H9 (cell line): ENCODE data around the gene TCP11L1. TPM values are rescaled to one million over a fixed set of nuclear protein-coding genes. Genes with fewer than 3 reads are reported as not detected.
"Not testable (repeated sequence)": the region's sequence is repeated elsewhere in the genome, so short reads cannot be mapped to it uniquely, and the experiment has no call there.

Source experiments
- DNase-seq: peaks from one replicate; pipeline ENCODE4 v3.0.0-alpha.2; 2017
- H2AFZ ChIP-seq: one replicate; pipeline ENCODE4 v1.6.1; 2013; ENCODE audit warnings: mild to moderate bottlenecking, low read length, control low read depth, moderate library complexity
- H2AK5ac ChIP-seq: 2 replicates; pipeline ENCODE4 v1.6.1; 2013; ENCODE audit warnings: low read length, control low read depth, mixed read lengths; ENCODE audit not compliant: insufficient read length
- H2BK120ac ChIP-seq: one replicate; pipeline ENCODE4 v1.6.1; 2013; ENCODE audit warnings: low read depth, mild to moderate bottlenecking, low read length, control low read depth, inconsistent platforms; ENCODE audit not compliant: poor library complexity, severe bottlenecking
- H2BK12ac ChIP-seq: 2 replicates; pipeline ENCODE4 v1.6.1; 2013; ENCODE audit warnings: low read length, control low read depth, mixed read lengths, low read depth; ENCODE audit not compliant: insufficient read length
- H2BK15ac ChIP-seq: 2 replicates; pipeline ENCODE4 v1.6.1; 2013; ENCODE audit warnings: low read depth, low read length, control low read depth
- H2BK20ac ChIP-seq: one replicate; pipeline ENCODE4 v1.6.1; 2013; ENCODE audit warnings: low read depth, mild to moderate bottlenecking, low read length, control low read depth, inconsistent platforms; ENCODE audit not compliant: poor library complexity, severe bottlenecking
- H2BK5ac ChIP-seq: 2 replicates; pipeline ENCODE4 v1.6.1; 2013; ENCODE audit warnings: low read length, control low read depth, mixed read lengths; ENCODE audit not compliant: insufficient read length
- H3K14ac ChIP-seq: 2 replicates; pipeline ENCODE4 v1.6.1; 2013; ENCODE audit warnings: low read length, control low read depth; ENCODE audit not compliant: insufficient read depth
- H3K18ac ChIP-seq: 2 replicates; pipeline ENCODE4 v1.6.1; 2013; ENCODE audit warnings: low read depth, mild to moderate bottlenecking, mixed read lengths, low read length, control low read depth; ENCODE audit not compliant: insufficient read length
- H3K23ac ChIP-seq: 2 replicates; pipeline ENCODE4 v1.6.1; 2013; ENCODE audit warnings: low read length, control low read depth, mixed read lengths, low read depth; ENCODE audit not compliant: insufficient read length
- H3K23me2 ChIP-seq: 2 replicates; pipeline ENCODE4 v1.6.1; 2013; ENCODE audit warnings: low read depth, mild to moderate bottlenecking, mixed read lengths, low read length, control low read depth; ENCODE audit not compliant: insufficient read length, poor library complexity, severe bottlenecking
- H3K27ac ChIP-seq: 2 replicates; pipeline ENCODE4 v1.5.1; 2013; ENCODE audit warnings: low read length, control low read depth, mixed read lengths, low read depth; ENCODE audit not compliant: insufficient read length
- H3K27me3 ChIP-seq: 2 replicates; pipeline ENCODE4 v1.6.1; 2013; ENCODE audit warnings: low read length, control low read depth, inconsistent platforms; ENCODE audit not compliant: insufficient read depth
- H3K4ac ChIP-seq: 2 replicates; pipeline ENCODE4 v1.6.1; 2013; ENCODE audit warnings: low read depth, mild to moderate bottlenecking, control low read depth, inconsistent platforms, low read length, moderate library complexity
- H3K4me1 ChIP-seq: 2 replicates; pipeline ENCODE4 v1.6.1; 2013; ENCODE audit warnings: low read length, control low read depth, inconsistent platforms; ENCODE audit not compliant: insufficient read depth
- H3K4me2 ChIP-seq: 2 replicates; pipeline ENCODE4 v1.6.1; 2013; ENCODE audit warnings: low read length, control low read depth, mixed read lengths; ENCODE audit not compliant: insufficient read length, insufficient read depth
- H3K56ac ChIP-seq: 2 replicates; pipeline ENCODE4 v1.6.1; 2013; ENCODE audit warnings: low read depth, mild to moderate bottlenecking, mixed read lengths, low read length, control low read depth; ENCODE audit not compliant: insufficient read length
- H3K79me1 ChIP-seq: 2 replicates; pipeline ENCODE4 v1.6.1; 2013; ENCODE audit warnings: low read depth, mild to moderate bottlenecking, moderate library complexity, low read length, control low read depth, inconsistent platforms; ENCODE audit not compliant: insufficient read depth, poor library complexity, severe bottlenecking
- H3K79me2 ChIP-seq: 2 replicates; pipeline ENCODE4 v1.6.1; 2013; ENCODE audit warnings: low read length, control low read depth, inconsistent platforms; ENCODE audit not compliant: insufficient read depth
- H3K9ac ChIP-seq: 2 replicates; pipeline ENCODE4 v1.6.1; 2013; ENCODE audit warnings: low read length, control low read depth, mixed read lengths; ENCODE audit not compliant: insufficient read length; ENCODE audit errors: extremely low read depth
- H3K9me3 ChIP-seq: one replicate; pipeline ENCODE4 v1.6.1; 2013; ENCODE audit warnings: low read depth, low read length, inconsistent platforms; ENCODE audit not compliant: control insufficient read depth
- H3T11ph ChIP-seq: one replicate; pipeline ENCODE4 v1.6.1; 2013; ENCODE audit warnings: mild to moderate bottlenecking, low read length, control low read depth, inconsistent platforms
- H4K20me1 ChIP-seq: one replicate; pipeline ENCODE4 v1.6.1; 2013; ENCODE audit not compliant: control insufficient read depth, insufficient read length, insufficient read depth
- H4K5ac ChIP-seq: 2 replicates; pipeline ENCODE4 v1.6.1; 2013; ENCODE audit warnings: low read depth, mild to moderate bottlenecking, mixed read lengths, low read length, control low read depth; ENCODE audit not compliant: insufficient read length
- H4K8ac ChIP-seq: replicated peaks from 2 replicates; pipeline ENCODE4 v1.6.1; 2013; ENCODE audit warnings: low read length, control low read depth, mixed read lengths, low read depth; ENCODE audit not compliant: insufficient read length
- H4K91ac ChIP-seq: 2 replicates; pipeline ENCODE4 v1.6.1; 2013; ENCODE audit warnings: low read depth, mild to moderate bottlenecking, moderate library complexity, mixed read lengths, low read length, control low read depth; ENCODE audit not compliant: insufficient read length
- H3K27ac Mint-ChIP-seq, 3 experiments: 2 replicates in 2 of 3; 3 replicates in 1 of 3; pipeline ENCODE4 v1.8.0; 2020 to 2021; ENCODE audit warnings: mixed read lengths in 3 of 3, mild to moderate bottlenecking in 1 of 3, moderate library complexity in 1 of 3
- H3K27me3 Mint-ChIP-seq: 2 replicates; pipeline ENCODE4 v1.8.0; 2021; ENCODE audit warnings: low read depth, mild to moderate bottlenecking, moderate library complexity, mixed read lengths
- H3K36me3 Mint-ChIP-seq, 3 experiments: 2 replicates in 2 of 3; 3 replicates in 1 of 3; pipeline ENCODE4 v1.8.0; 2020 to 2021; ENCODE audit warnings: low read depth in 3 of 3, mixed read lengths in 3 of 3; ENCODE audit not compliant: insufficient read depth in 1 of 3
- H3K4me1 Mint-ChIP-seq, 2 experiments: 2 replicates each; pipeline ENCODE4 v1.8.0; 2020; ENCODE audit warnings: mixed read lengths in 2 of 2
- H3K4me3 Mint-ChIP-seq, 2 experiments: 2 replicates in 1 of 2; 3 replicates in 1 of 2; pipeline ENCODE4 v1.8.0; 2020 to 2021; ENCODE audit warnings: mild to moderate bottlenecking in 2 of 2, mixed read lengths in 2 of 2, moderate library complexity in 1 of 2
- H3K9me3 Mint-ChIP-seq, 2 experiments: 2 replicates in 1 of 2; 3 replicates in 1 of 2; pipeline ENCODE4 v1.8.0; 2020; ENCODE audit warnings: mild to moderate bottlenecking in 2 of 2, mixed read lengths in 2 of 2, moderate library complexity in 1 of 2
- CTCF ChIP-seq: fragments of 200-600 bp; sonication (generic); conservative IDR thresholded peaks from 3 replicates; pipeline ENCODE4 v1.8.0; 2021; ENCODE audit warnings: antibody characterized with exemption, mild to moderate bottlenecking
- WGBS: extraction: QIAGEN DNeasy Blood & Tissue Kit; methylation state at CpG from one replicate; pipeline ENCODE4 v1.1.7; 2013; ENCODE audit warnings: missing lambda C conversion rate, low lambda C conversion rate, mixed read lengths; ENCODE audit not compliant: insufficient read length; ENCODE audit errors: extremely low coverage; 5-methylcytosine and 5-hydroxymethylcytosine counted together
- total RNA-seq: library from RNA; stranded (reverse); gene quantifications from 2 replicates; pipeline ENCODE4 v1.2.1, GENCODE V29; 2021

The TCP11L1 gene
- total RNA-seq, 1 experiment from 2014 or later = 20.3 TPM

DNA sequence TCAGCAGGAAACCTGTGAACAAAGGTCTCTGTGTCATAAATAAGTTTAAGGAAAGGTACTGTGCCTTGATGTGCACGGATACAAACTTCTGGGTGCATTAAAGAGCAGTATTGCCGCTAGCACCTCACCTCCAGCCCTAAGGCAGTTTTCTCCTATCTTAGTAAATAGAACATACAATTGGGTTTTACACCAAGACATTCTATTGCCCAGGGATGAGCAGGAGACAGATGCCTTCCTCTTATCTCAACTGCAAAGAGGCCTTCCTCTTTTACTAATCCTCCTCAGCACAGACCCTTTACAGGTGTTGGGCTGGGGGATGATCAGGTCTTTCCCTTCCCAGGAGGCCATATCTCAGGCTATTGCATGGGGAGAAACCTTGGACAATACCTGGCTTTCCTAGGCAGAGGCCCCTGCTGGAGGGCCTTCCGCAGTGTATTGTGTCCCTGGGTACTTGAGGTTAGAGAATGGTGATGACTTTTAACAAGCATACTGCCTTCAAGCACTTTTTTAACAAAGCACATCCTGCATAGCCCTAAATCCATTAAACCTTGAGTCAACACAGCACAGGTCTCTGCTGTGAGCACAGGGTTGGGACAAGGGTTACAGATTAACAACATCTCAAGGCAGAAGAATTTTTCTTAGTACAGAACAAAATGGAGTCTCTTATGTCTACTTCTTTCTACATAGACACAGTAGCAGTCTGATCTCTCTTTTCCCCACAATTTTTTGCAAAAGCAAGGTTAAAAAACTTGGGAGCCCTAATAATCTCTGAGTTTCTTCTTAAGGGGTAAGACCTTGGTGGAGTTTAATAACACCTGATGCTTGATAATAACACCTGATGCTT lies 10.4 kb downstream of the TCP11L1 start:
- Mint-ChIP-seq H3K4me1 (peaks cover 14 to 18% of the 10 kb centered on the region in 2 experiments), H3K27ac (peak overlapping the region in 1 of 3 experiments; percentile 88; a peak in 3 of 7 replicates), H3K36me3 (peaks cover 34 to 39% (median 37%) of the 10 kb centered on the region in 3 experiments)
- DNase-seq = peak; percentile 65
- H4K91ac ChIP-seq, H3K27me3 Mint-ChIP-seq, H3K9ac ChIP-seq, H4K5ac ChIP-seq, H2AFZ ChIP-seq, H3K18ac ChIP-seq, H3K9me3 ChIP-seq, H3K23ac ChIP-seq, H2BK120ac ChIP-seq, H2AK5ac ChIP-seq, H3K4me2 ChIP-seq, H2BK15ac ChIP-seq, H3K4me3 Mint-ChIP-seq, H3K23me2 ChIP-seq, H2BK20ac ChIP-seq, H2BK12ac ChIP-seq, H3K27ac ChIP-seq, H3K14ac ChIP-seq, H4K20me1 ChIP-seq, H3K4ac ChIP-seq, H3K56ac ChIP-seq, H3K79me2 ChIP-seq, H4K8ac ChIP-seq, H2BK5ac ChIP-seq, H3T11ph ChIP-seq, H3K4me1 ChIP-seq, H3K27me3 ChIP-seq, H3K9me3 Mint-ChIP-seq, H3K79me1 ChIP-seq: not testable (repeated sequence)
- TF ChIP-seq CTCF = peak; percentile 22; the same call in 2 of the 3 replicates
- WGBS = no CpG with 5 or more reads among the region's 3 CpGs
